Upper lobe of left lung (tissue), 4 donors: Measurements from ENCODE around the gene RNF4.

Source experiments
- EP300 ChIP-seq, 4 donors: sonication (generic); formaldehyde crosslinking; IDR thresholded peaks; one replicate each; pipeline ENCODE4 v1.5.1; 2017; ENCODE audit warnings: antibody characterized with exemption in 4 of 4, control low read depth in 2 of 4
- POLR2A ChIP-seq, 4 donors: fragments of 450-650 bp; IDR thresholded peaks; one replicate each; pipeline ENCODE4 v1.5.1; 2016 to 2017; ENCODE audit warnings: antibody characterized with exemption in 4 of 4, mild to moderate bottlenecking in 2 of 4
- POLR2AphosphoS5 ChIP-seq, 2 donors: sonication (generic); formaldehyde crosslinking; IDR thresholded peaks; one replicate each; pipeline ENCODE4 v1.5.1; 2017; ENCODE audit warnings: antibody characterized with exemption in 2 of 2
- TF ChIP-seq, protein P1 (sequence below), 6 experiments: fragments of 450-650 bp in 4 of 6; fragments of 200-600 bp in 2 of 6; sonication (generic) in 2 of 6; IDR thresholded peaks; one replicate each; pipeline ENCODE4 v1.5.1; 2016 to 2019; ENCODE audit warnings: antibody characterized with exemption in 6 of 6

DNA sequence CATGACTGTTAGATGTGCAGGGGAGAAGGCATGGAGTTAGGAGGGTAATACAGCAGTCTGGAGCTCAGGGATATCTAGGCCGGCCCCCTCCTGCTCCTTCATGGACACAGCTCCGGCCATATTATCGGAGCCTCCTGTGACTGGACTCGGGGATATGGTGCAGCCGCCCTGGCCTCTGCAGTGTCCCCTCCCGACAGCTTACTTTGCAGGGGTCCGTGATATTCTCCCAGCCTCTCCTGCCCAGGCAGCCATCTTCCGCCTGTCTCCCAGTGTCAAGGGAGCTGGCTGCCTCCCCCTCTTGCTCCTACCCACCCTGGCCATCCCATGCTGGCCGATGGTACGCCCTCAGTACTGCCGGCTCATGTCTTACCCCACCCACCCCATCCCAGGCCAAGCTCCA lies 19.9 kb upstream of the RNF4 start:
- TF ChIP-seq, protein P1, sequence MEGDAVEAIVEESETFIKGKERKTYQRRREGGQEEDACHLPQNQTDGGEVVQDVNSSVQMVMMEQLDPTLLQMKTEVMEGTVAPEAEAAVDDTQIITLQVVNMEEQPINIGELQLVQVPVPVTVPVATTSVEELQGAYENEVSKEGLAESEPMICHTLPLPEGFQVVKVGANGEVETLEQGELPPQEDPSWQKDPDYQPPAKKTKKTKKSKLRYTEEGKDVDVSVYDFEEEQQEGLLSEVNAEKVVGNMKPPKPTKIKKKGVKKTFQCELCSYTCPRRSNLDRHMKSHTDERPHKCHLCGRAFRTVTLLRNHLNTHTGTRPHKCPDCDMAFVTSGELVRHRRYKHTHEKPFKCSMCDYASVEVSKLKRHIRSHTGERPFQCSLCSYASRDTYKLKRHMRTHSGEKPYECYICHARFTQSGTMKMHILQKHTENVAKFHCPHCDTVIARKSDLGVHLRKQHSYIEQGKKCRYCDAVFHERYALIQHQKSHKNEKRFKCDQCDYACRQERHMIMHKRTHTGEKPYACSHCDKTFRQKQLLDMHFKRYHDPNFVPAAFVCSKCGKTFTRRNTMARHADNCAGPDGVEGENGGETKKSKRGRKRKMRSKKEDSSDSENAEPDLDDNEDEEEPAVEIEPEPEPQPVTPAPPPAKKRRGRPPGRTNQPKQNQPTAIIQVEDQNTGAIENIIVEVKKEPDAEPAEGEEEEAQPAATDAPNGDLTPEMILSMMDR (IDR thresholded peaks at IDR 0.05) = no peak
- TF ChIP-seq POLR2AphosphoS5 (IDR thresholded peaks at IDR 0.05) = no peak
- TF ChIP-seq EP300 (IDR thresholded peaks at IDR 0.05) = no peak
- no peak for TF ChIP-seq POLR2A (IDR thresholded peaks at IDR 0.05)
